ENCODE measurements around the gene CMC4. TPM values are rescaled to one million over a fixed set of nuclear protein-coding genes. Genes with fewer than 3 reads are reported as not detected.

The CMC4 gene
- polyA plus RNA-seq, 2 of the 4 experiments (the other 2 are of a cell fraction), result 15.1 to 16.9 TPM

DNA sequence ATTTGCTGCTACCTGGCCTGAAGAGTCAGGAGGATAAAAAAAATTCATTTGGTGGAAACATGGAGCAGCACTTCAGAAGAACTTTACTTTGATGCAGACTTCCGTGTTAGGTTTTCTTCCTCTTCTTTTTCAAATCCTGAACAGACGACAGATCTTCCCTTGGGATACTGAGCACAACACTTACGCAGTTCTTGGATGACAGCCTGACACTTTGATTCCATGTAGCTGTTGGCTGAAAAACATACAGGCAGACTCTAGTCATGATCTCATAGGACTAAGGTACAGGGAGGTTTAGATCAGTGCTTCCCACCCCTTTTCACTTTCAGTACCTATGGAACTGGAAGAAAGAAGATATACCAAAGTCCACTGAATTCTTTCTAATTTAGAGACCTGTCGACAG lies 9.2 kb downstream of the CMC4 start:
- no peaks in the 10 kb centered on the region for H3K9me3 ChIP-seq
- POLR2A ChIA-PET, result interaction anchor here (1.3 kb wide), 1 partner anchor 35 kb away, joined by 6 read pairs; the partner anchor contains the start of gene FUNDC2
- ATAC-seq (no peak), DNase-seq (ENCODE audit: low read depth in 1 of 2, low spot score in 1 of 2) (no peak), FAIRE-seq (peak; percentile 63)
- no peak overlapping the region for H3K27ac ChIP-seq
- H3K4me3 ChIP-seq, result no peak overlapping the region
- peaks cover 35% of the 10 kb centered on the region for H3K4me1 ChIP-seq
- TF ChIP-seq FOSB (CRISPR knock-in tag; IDR thresholded peaks at IDR 0.05) (no peak), ELK1 (IDR thresholded peaks at IDR 0.05; ENCODE audit: low read depth, low read length) (no peak), TP53 (CRISPR knock-in tag; IDR thresholded peaks at IDR 0.05) (no peak), HES2 (IDR thresholded peaks at IDR 0.05) (no peak), HOXA7 (CRISPR knock-in tag; IDR thresholded peaks at IDR 0.05) (no peak), BCL3 (IDR thresholded peaks at IDR 0.05) (no peak), SMC3 (IDR thresholded peaks at IDR 0.05) (no peak), EHMT2 (IDR thresholded peaks at IDR 0.05; ENCODE audit: low read depth) (no peak), GATA3 (IDR thresholded peaks at IDR 0.05; ENCODE audit: borderline replicate concordance) (no peak), HEYL (CRISPR knock-in tag; IDR thresholded peaks at IDR 0.05) (no peak), RNF2 (IDR thresholded peaks at IDR 0.05; ENCODE audit: borderline replicate concordance, low read depth) (no peak), NR3C1 (IDR thresholded peaks at IDR 0.05) (no peak)
- TF ChIP-seq, protein P1, sequence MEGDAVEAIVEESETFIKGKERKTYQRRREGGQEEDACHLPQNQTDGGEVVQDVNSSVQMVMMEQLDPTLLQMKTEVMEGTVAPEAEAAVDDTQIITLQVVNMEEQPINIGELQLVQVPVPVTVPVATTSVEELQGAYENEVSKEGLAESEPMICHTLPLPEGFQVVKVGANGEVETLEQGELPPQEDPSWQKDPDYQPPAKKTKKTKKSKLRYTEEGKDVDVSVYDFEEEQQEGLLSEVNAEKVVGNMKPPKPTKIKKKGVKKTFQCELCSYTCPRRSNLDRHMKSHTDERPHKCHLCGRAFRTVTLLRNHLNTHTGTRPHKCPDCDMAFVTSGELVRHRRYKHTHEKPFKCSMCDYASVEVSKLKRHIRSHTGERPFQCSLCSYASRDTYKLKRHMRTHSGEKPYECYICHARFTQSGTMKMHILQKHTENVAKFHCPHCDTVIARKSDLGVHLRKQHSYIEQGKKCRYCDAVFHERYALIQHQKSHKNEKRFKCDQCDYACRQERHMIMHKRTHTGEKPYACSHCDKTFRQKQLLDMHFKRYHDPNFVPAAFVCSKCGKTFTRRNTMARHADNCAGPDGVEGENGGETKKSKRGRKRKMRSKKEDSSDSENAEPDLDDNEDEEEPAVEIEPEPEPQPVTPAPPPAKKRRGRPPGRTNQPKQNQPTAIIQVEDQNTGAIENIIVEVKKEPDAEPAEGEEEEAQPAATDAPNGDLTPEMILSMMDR (IDR thresholded peaks at IDR 0.05), result no peak
- TF ChIP-seq, protein P2, sequence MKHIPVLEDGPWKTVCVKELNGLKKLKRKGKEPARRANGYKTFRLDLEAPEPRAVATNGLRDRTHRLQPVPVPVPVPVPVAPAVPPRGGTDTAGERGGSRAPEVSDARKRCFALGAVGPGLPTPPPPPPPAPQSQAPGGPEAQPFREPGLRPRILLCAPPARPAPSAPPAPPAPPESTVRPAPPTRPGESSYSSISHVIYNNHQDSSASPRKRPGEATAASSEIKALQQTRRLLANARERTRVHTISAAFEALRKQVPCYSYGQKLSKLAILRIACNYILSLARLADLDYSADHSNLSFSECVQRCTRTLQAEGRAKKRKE (CRISPR knock-in tag; IDR thresholded peaks at IDR 0.05; ENCODE audit: low read depth), result no peak
- TF ChIP-seq, protein P3, sequence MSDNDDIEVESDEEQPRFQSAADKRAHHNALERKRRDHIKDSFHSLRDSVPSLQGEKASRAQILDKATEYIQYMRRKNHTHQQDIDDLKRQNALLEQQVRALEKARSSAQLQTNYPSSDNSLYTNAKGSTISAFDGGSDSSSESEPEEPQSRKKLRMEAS (IDR thresholded peaks at IDR 0.05), result no peak
- CTCF ChIA-PET, result interaction anchor here (1.0 to 2.1 kb wide), 2 partner anchors 13 to 81 kb away, joined by 3 to 15 read pairs; no protein-coding TSS in a partner anchor
- no peak overlapping the region for H3K4me2 ChIP-seq
- WGBS (ENCODE audit: missing lambda C conversion rate), result 95% methylated on average over 4 of the region's 4 CpGs

DNA sequence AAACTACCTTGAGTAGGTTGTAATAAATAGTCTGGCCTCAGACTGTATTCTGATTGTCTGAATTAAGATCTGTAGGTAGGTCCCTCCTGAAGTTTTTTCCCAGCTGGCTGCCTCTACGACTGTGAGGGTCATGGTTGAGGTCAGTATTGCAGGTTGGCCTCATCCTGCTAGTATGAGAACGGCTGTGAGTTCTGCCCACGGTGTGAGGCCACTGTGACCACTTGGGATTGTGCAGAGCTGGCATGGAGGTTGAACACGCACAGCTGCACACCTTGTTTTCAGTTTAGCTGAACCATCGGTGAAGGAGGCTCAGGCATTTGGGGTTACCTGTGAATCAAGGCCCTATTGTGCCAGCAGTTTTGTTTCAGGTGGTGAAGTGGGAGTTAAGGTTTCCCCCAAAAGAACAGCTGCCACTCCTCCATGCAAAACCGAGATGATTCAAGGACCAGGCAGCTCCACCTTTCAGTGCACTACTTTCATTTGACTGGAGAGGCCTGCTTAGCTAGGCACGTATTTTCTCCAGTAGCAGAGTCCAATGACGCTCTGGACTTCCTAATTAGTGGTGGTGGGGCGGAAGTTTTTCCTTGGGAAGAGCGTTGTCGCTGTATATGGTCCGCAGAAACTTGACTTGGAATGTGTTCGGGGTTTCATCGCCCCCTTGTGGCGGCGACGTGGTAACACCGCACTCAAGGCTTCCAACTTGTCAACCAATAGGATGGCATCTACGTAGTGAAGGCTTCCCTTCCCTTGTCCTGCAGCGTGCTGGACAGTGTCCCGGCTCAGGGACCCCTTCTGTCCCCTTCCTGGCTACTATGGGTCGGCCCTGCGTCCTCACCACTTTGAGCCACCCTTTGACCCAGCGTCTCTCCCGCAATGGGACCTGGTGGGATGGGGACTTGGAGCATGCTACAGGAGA lies 13.8 kb downstream of the CMC4 start:
- peak overlapping the region; percentile 72 for H3K4me2 ChIP-seq
- peak; percentile 43 to 82 for DNase-seq (ENCODE audit: low read depth in 1 of 2, low spot score in 1 of 2)
- ChIA-PET POLR2A (interaction anchor here (2.2 kb wide), 1 partner anchor 30 kb away, joined by 7 read pairs; the partner anchor contains the start of gene FUNDC2), CTCF (interaction anchor here (0.7 to 4.2 kb wide), 19 partner anchors 11 to 139 kb away, joined by 3 to 35 read pairs (median 5); partner anchors contain the start of genes CMC4, F8, FUNDC2 and MTCP1)
- H3K27ac ChIP-seq, result peak overlapping the region; percentile 8 to 69; a peak in 3 of 6 replicates
- FAIRE-seq, result peak; percentile 99
- H3K4me1 ChIP-seq, result peaks cover 27% of the 10 kb centered on the region
- H3K9me3 ChIP-seq, result no peaks in the 10 kb centered on the region
- WGBS (ENCODE audit: missing lambda C conversion rate), result 14% methylated on average over 19 of the region's 25 CpGs
- peak overlapping the region; percentile 25; the same call in 1 of the 3 replicates for H3K4me3 ChIP-seq
- ATAC-seq, result peak; percentile 93 to 97
- no peak for TF ChIP-seq HEYL (CRISPR knock-in tag; IDR thresholded peaks at IDR 0.05)
- no peak for TF ChIP-seq HDAC2 (IDR thresholded peaks at IDR 0.05)
- peak; percentile 69 to 71; a peak in 4 of 5 replicates for TF ChIP-seq RAD21 (conservative IDR thresholded peaks at IDR 0.05 in 1 of 2, IDR thresholded peaks at IDR 0.05 in 1 of 2)
- TF ChIP-seq, protein P3 (IDR thresholded peaks at IDR 0.05), result no peak
- no peak for TF ChIP-seq HES2 (IDR thresholded peaks at IDR 0.05)
- TF ChIP-seq MAFK (IDR thresholded peaks at IDR 0.05; ENCODE audit: partially characterized antibody), result no peak
- TF ChIP-seq, protein P1 (IDR thresholded peaks at IDR 0.05), result peak; percentile 77
- TF ChIP-seq HOXB5 (CRISPR knock-in tag; IDR thresholded peaks at IDR 0.05), result no peak
- no peak for TF ChIP-seq HOXB13 (CRISPR knock-in tag; IDR thresholded peaks at IDR 0.05; ENCODE audit: low read depth)
- TF ChIP-seq SMC3 (IDR thresholded peaks at IDR 0.05), result peak; percentile 78
- TF ChIP-seq HMGXB4 (CRISPR knock-in tag; IDR thresholded peaks at IDR 0.05; ENCODE audit: borderline replicate concordance), result no peak
- no peak for TF ChIP-seq MYC (IDR thresholded peaks at IDR 0.05; ENCODE audit: borderline replicate concordance, low read length)

Measured in A549 (cell line).